Right lobe of liver (tissue), 4 donors: ENCODE results near the gene ADTRP.

Experiments
- POLR2A ChIP-seq: fragments of 450-650 bp; IDR thresholded peaks from one replicate; pipeline ENCODE4 v1.6.1; 2017; ENCODE audit warnings: antibody characterized with exemption, mild to moderate bottlenecking
- TF ChIP-seq, protein P1 (sequence below), 4 donors: fragments of 200-600 bp in 3 of 4; fragments of 450-650 bp in 1 of 4; IDR thresholded peaks; one replicate each; pipeline versions ENCODE4 v1.5.1 to v1.8.0; 2016 to 2022; ENCODE audit warnings: antibody characterized with exemption in 4 of 4, mild to moderate bottlenecking in 2 of 4
- donor health status: DM: no; HTN: no; CAD: no.
- donor health status: DM: no; HTN: no; CAD: no.
- donor health status: DM: no; HTN: yes; CAD: no.

DNA sequence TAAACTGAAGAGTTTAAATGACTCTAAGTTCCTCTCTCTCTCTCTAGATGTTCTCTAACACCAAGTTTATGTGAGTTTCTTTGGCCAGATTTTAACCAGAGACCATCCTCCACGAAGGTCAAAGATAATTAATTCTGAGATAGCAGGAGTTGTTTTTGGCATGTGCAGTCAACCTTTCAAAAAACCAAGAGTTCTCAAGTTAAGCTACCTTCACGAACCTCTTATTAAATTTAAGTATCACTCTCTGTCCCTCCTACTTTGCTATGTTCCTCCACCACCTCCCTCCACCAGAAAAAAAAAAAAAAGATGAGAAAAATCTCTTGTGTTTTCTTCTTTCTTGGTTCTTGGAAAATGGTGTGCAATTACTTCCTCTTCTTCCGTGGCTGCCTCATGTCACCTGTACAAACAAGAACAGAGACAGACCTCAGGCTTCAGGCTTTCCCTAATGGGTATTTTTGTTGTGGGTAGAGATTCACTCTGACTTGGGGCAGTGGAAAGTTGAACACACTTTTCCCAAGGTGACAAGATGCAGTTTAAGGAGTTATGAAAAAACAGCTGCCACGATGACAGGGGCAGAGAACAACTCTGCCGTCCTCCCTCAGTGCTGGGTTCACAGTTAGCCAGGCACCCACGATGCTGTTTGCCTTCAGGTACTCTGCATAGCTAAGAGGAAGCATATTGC is 64.3 kb downstream of the ADTRP start:
- no peak for TF ChIP-seq POLR2A
- TF ChIP-seq, protein P1, sequence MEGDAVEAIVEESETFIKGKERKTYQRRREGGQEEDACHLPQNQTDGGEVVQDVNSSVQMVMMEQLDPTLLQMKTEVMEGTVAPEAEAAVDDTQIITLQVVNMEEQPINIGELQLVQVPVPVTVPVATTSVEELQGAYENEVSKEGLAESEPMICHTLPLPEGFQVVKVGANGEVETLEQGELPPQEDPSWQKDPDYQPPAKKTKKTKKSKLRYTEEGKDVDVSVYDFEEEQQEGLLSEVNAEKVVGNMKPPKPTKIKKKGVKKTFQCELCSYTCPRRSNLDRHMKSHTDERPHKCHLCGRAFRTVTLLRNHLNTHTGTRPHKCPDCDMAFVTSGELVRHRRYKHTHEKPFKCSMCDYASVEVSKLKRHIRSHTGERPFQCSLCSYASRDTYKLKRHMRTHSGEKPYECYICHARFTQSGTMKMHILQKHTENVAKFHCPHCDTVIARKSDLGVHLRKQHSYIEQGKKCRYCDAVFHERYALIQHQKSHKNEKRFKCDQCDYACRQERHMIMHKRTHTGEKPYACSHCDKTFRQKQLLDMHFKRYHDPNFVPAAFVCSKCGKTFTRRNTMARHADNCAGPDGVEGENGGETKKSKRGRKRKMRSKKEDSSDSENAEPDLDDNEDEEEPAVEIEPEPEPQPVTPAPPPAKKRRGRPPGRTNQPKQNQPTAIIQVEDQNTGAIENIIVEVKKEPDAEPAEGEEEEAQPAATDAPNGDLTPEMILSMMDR (IDR thresholded peaks at IDR 0.05): no peak
